ENCODE data around the gene GATM. TPM values are rescaled to one million over a fixed set of nuclear protein-coding genes. Genes with fewer than 3 reads are reported as not detected.

GATM gene
- total RNA-seq (2022) (0.54 and 1.6 TPM in 2 replicates), Bru-seq, nascent RNA (percentile 21 among the genes with signal in this experiment), BruChase-seq, experiment 1, labeled RNA remaining after a 6-hour chase (percentile 24 among the genes with signal in this experiment), BruChase-seq, experiment 2, labeled RNA remaining after a 2-hour chase (percentile 21 among the genes with signal in this experiment)
- long read RNA-seq, partial matches to known transcripts: 0 of 2 reads
- long read RNA-seq, other reads (novel, unspliced or antisense): 2 of 2 reads

- intact Hi-C loops (cut with micrococcal nuclease): loop anchor here (5.0 kb wide), 1 partner anchor 71 kb away; no protein-coding TSS in a partner anchor
- Mint-ChIP-seq H3K27ac (ENCODE audit: low read depth, unreplicated experiment) (no peak within 1 kb of the TSS), H3K9me3 (ENCODE audit: unreplicated experiment) (no peaks in the 10 kb centered on the region), H3K4me1 (ENCODE audit: insufficient read depth, unreplicated experiment) (peaks cover 9% of the 10 kb centered on the region), H3K4me3 (ENCODE audit: unreplicated experiment) (peak within 1 kb of the TSS; percentile 84), H3K27me3 (ENCODE audit: insufficient read depth, unreplicated experiment) (peaks cover 34% of the 10 kb centered on the region), H3K36me3 (ENCODE audit: insufficient read depth, unreplicated experiment) (no peaks in the 10 kb centered on the region)
- ChIA-PET CTCF (interaction anchor here (1.2 to 2.7 kb wide), 2 partner anchors 14 to 21 kb away, joined by 3 to 14 read pairs; no protein-coding TSS in a partner anchor), POLR2A (interaction anchor here (0.7 to 2.1 kb wide), 4 partner anchors 8 to 209 kb away, joined by 3 to 8 read pairs (median 6); partner anchors contain the start of gene BLOC1S6)
- no TSS peak for BruUV-seq (replicated peaks)
- DNase-seq (ENCODE audit: unreplicated experiment): peak; percentile 78
- peak; percentile 39 for TF ChIP-seq CTCF (IDR thresholded peaks at IDR 0.05; ENCODE audit: unreplicated experiment)
Observed at GRCh38 chr15:45378149-45378912, at the start of gene GATM. TSS of gene GATM (minus strand) at chr15:45378544. CDS start at chr15:45378453, 91 bp downstream.

- peaks cover 8% of the 10 kb centered on the region for H3K36me3 Mint-ChIP-seq (ENCODE audit: insufficient read depth, unreplicated experiment)
- ChIA-PET CTCF (interaction anchor here (1.2 to 1.6 kb wide), 3 partner anchors 31 to 187 kb away, joined by 5 to 15 read pairs (median 5); no protein-coding TSS in a partner anchor), POLR2A (interaction anchor here (0.5 kb wide), 1 partner anchor 356 kb away, joined by 3 read pairs; no protein-coding TSS in a partner anchor)
- TF ChIP-seq CTCF (IDR thresholded peaks at IDR 0.05; ENCODE audit: unreplicated experiment): no peak
- peaks cover 6% of the 10 kb centered on the region for H3K4me1 Mint-ChIP-seq (ENCODE audit: insufficient read depth, unreplicated experiment)
- H3K4me3 Mint-ChIP-seq (ENCODE audit: unreplicated experiment): no peak overlapping the region
- H3K27ac Mint-ChIP-seq (ENCODE audit: low read depth, unreplicated experiment): no peak overlapping the region
- no TSS peak for BruUV-seq (replicated peaks)
- no peak for DNase-seq (ENCODE audit: unreplicated experiment)
- H3K27me3 Mint-ChIP-seq (ENCODE audit: insufficient read depth, unreplicated experiment): no peaks in the 10 kb centered on the region
- intact Hi-C loops (cut with micrococcal nuclease): no loop called here
- H3K9me3 Mint-ChIP-seq (ENCODE audit: unreplicated experiment): no peaks in the 10 kb centered on the region
Observed at GRCh38 chr15:45427085-45427484, 48.7 kb upstream of the GATM start.

- ChIA-PET POLR2A (interaction anchor here (0.7 kb wide), 1 partner anchor 311 kb away, joined by 3 read pairs; no protein-coding TSS in a partner anchor), CTCF (interaction anchor here (0.6 to 1.2 kb wide), 2 partner anchors 11 to 22 kb away, joined by 3 to 6 read pairs; no protein-coding TSS in a partner anchor)
- Mint-ChIP-seq H3K4me3 (ENCODE audit: unreplicated experiment) (no peak overlapping the region), H3K27ac (ENCODE audit: low read depth, unreplicated experiment) (no peak overlapping the region), H3K4me1 (ENCODE audit: insufficient read depth, unreplicated experiment) (peaks cover 6% of the 10 kb centered on the region), H3K36me3 (ENCODE audit: insufficient read depth, unreplicated experiment) (peaks cover 27% of the 10 kb centered on the region), H3K27me3 (ENCODE audit: insufficient read depth, unreplicated experiment) (no peaks in the 10 kb centered on the region), H3K9me3 (ENCODE audit: unreplicated experiment) (no peaks in the 10 kb centered on the region)
- no peak for TF ChIP-seq CTCF (IDR thresholded peaks at IDR 0.05; ENCODE audit: unreplicated experiment)
- BruUV-seq (replicated peaks): no TSS peak
- no peak for DNase-seq (ENCODE audit: unreplicated experiment)
- intact Hi-C loops (cut with micrococcal nuclease): no loop called here
Observed at GRCh38 chr15:45425135-45425534, 46.8 kb upstream of the GATM start.

- intact Hi-C loops (cut with micrococcal nuclease): no loop called here
- POLR2A ChIA-PET: interaction anchor here (1.1 kb wide), 1 partner anchor 33 kb away, joined by 4 read pairs; no protein-coding TSS in a partner anchor
- no peak for DNase-seq (ENCODE audit: unreplicated experiment)
- Mint-ChIP-seq H3K36me3 (ENCODE audit: insufficient read depth, unreplicated experiment) (peaks cover 34% of the 10 kb centered on the region), H3K4me3 (ENCODE audit: unreplicated experiment) (no peak overlapping the region), H3K27me3 (ENCODE audit: insufficient read depth, unreplicated experiment) (no peaks in the 10 kb centered on the region), H3K9me3 (ENCODE audit: unreplicated experiment) (no peaks in the 10 kb centered on the region), H3K4me1 (ENCODE audit: insufficient read depth, unreplicated experiment) (peaks cover 6% of the 10 kb centered on the region), H3K27ac (ENCODE audit: low read depth, unreplicated experiment) (no peak overlapping the region)
- CTCF ChIA-PET: interaction anchor here (0.6 to 1.0 kb wide), 3 partner anchors 27 to 134 kb away, joined by 3 to 8 read pairs (median 4); no protein-coding TSS in a partner anchor
- BruUV-seq (replicated peaks): no TSS peak
- TF ChIP-seq CTCF (IDR thresholded peaks at IDR 0.05; ENCODE audit: unreplicated experiment): no peak
Observed at GRCh38 chr15:45424429-45424828, 46.1 kb upstream of the GATM start.

Measured in MCF 10A (cell line).